ENCODE data around the gene PTH2R.

GRCh38 chr2:208477741-208478140 is 71.1 kb downstream of the PTH2R start:
- TF ChIP-seq CTCF (IDR thresholded peaks at IDR 0.05; ENCODE audit: extremely low read depth in 1 of 2, insufficient read depth in 1 of 2, low read depth in 1 of 2, low read length in 2 of 2) (no peak), POLR2A (IDR thresholded peaks at IDR 0.05; ENCODE audit: low read depth, low read length) (no peak), JUN (IDR thresholded peaks at IDR 0.05; ENCODE audit: borderline replicate concordance, insufficient read depth, insufficient read length, low read depth) (no peak), MAX (IDR thresholded peaks at IDR 0.05; ENCODE audit: insufficient read depth, insufficient read length) (no peak), MYC (IDR thresholded peaks at IDR 0.05; ENCODE audit: low read depth, low read length) (no peak)
